ENCODE data around the gene CAPN3.
"Not testable (repeated sequence)": the region's sequence is repeated elsewhere in the genome, so short reads cannot be mapped to it uniquely, and the experiment has no call there.

Gene CAPN3

DNA sequence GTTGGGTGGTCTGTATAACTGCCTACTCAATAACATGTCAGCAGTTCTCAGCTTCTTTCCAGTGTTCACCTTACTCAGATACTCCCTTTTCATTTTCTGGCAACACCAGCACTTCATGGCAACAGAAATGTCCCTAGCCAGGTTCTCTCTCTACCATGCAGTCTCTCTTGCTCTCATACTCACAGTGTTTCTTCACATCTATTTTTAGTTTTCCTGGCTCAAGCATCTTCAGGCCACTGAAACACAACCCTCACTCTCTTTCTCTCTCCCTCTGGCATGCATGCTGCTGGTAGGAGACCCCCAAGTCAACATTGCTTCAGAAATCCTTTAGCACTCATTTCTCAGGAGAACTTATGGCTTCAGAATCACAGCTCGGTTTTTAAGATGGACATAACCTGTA, at the start of gene CAPN3:
TSS of gene CAPN3 (plus strand) at position 253 of the 400 bp plus-strand sequence. CDS start 305 bp downstream, outside the sequence.
- no peak for DNase-seq

DNA sequence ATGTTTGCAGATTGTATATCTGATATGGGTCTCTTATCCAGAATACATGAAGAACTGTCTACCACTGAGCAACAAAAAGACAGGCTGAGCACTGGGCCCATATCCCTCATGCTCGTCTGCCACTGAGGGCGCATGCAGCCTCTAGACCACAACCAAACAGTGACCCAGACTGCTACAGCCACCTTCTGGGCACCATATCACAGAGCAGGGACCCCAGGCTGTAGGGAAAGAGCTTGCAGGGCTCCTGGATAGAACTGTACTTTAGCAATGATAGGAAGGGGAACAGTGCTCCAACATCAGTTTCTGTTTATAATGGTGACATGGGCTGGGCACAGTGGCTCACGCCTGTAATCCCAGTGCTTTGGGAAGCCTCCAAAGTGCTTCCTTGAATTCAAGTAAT, 45.8 kb upstream of the CAPN3 start:
- DNase-seq = no peak

DNA sequence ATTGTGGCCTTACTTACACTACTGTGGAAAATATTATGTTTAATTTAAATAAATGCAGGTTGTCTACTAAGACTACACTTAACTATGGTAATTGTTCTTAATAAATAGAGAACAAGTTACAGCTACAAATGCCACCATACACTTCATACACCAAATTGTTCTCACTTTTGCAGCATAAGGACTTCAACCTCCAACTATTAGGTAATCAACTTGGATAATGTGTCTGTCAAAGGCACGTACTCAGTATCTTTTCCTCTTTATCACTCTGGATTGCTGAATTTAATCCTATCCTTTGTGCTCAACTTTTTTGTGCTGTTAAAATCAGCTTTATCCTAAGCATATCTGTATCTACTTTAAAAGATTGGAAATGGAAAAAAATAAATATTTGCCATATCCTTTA, 44.5 kb upstream of the CAPN3 start:
- no peak for DNase-seq

DNA sequence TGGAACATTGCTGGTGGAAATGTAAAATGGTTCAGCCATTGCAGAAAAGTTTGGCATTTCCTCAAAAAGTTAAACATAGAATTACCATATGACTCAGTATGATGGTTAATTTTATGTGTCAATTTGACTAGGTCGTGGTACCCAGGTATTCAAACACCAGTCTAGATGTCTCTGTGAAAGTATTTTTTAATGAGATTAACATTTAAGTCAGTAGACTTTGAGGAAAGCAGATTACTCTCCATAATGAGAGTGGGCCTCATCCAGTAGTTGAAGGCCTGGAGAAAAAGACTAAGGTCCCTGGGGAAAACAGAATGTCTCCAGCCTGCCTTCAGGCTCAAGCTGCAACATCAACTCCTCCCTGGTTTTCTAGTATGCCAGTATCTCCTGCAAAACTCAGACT, 43.8 kb upstream of the CAPN3 start:
- DNase-seq = no peak

GRCh38 chr15:42316282-42316805, 43.0 kb upstream of the CAPN3 start:
- not testable (repeated sequence) for DNase-seq

DNA sequence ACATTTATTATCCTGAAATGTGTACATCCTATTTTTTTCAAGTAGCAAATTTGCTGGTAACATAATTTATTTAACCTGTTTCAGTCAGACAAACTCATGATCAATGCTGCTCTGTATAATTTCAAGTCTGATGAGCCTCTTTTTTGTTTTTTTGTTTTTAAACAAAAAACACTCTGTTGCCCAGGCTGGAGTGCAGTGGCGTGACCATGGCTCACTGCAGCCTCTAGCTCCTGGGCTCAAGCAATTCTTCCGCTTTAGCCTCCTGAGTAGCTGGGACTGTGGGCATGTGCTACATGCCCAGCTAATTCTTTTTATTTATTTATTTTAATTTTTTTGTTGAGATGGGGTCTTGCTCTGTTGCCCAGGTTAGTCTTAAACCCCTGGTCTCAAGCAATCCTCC, 40.1 kb upstream of the CAPN3 start:
- no peak for DNase-seq

DNA sequence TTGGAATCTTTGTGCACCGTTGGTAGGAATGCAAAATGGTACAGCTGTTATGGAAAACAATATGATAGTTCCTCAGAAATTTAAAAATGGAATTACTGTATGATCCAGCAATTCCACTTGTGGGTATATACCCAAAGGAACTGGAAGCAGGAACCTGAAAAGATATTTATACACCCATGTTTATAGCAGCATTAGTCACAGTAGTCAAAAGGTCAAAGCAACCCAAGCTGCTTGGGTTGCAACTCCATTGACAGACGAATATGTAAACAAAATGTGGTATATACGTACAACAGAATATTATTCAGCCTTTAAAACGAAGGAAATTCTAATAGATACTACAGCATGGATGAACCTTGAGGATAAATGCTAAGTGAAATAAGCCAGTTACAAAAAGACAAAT, 35.0 kb upstream of the CAPN3 start:
- no peak for DNase-seq

- no peak for DNase-seq
Measured at GRCh38 chr15:42329161-42329560, 30.1 kb upstream of the CAPN3 start.

- no peak for DNase-seq
Measured at GRCh38 chr15:42329992-42330391, 29.3 kb upstream of the CAPN3 start.

GRCh38 chr15:42331235-42331634, 28.1 kb upstream of the CAPN3 start:
- no peak for DNase-seq

DNA sequence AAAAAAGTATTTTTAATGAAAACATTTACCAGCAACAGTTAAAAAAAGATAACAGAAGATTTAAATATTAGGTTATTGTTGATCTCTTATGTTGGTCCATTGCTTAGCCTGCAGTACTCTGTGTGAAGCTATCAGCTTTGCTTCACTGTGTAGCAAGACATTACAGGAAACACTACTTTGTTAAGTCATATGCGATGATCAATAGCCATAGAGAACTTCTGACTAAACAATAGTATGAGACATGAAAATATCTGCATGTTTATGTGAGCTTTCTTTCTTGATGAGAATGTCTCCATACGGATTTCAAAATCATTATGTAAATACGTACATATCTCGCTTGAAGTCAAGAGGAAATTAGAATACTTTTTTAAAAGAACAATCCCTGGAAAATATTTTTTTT, 27.0 kb upstream of the CAPN3 start:
- no peak for DNase-seq

DNA sequence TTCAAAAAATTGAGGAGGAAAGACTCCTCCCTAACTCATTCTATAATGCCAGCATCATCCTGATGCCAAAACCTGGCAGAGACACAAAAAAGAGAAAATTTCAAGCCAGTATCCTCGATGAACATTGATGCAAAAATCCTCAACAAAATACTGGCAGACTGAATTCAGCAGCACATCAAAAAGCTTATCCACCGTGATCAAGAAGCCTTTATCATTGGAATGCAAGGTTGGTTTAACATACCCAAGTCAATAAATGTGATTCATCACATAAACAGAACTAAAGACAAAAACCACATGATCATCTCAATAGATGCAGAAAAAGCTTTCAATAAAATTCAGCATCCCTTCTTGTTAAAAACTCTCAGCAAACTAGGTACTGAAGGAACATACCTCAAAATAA, 24.2 kb upstream of the CAPN3 start:
- no peak for DNase-seq

DNA sequence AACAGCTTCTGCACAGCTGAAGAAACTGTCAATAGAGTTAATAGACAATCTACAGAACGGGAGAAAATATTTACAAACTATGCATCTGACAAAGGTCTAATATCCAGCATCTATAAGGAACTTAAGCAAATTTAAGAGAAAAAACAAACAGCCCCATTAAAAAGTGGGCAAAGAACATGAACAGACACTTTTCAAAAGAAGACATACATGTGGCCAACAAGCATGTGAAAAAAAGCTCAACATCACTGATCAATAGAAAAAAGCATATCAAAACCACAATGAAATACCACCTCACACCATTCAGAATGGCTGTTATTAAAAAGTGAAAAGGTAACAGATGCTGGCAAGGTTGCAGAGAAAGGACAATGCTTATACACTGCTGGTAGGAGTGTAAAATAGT, 22.7 kb upstream of the CAPN3 start:
- DNase-seq = not testable (repeated sequence)

DNA sequence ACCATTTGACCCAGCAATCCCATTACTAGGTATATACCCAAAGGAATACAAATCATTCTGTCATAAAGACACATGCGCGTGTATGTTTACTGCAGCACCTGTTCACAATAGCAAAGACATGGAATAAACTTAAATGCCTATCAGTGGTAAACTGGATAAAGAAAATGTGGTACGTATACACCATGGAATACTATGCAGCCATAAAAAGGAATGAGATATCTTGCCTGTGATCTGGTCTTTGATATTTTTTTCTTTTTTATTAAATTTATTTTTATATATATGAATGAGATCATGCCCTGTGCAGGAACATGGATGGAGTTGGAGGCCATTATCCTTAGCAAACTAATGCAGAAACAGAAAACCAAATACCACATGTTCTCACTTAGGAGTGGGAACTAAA, 22.2 kb upstream of the CAPN3 start:
- DNase-seq = not testable (repeated sequence)

DNA sequence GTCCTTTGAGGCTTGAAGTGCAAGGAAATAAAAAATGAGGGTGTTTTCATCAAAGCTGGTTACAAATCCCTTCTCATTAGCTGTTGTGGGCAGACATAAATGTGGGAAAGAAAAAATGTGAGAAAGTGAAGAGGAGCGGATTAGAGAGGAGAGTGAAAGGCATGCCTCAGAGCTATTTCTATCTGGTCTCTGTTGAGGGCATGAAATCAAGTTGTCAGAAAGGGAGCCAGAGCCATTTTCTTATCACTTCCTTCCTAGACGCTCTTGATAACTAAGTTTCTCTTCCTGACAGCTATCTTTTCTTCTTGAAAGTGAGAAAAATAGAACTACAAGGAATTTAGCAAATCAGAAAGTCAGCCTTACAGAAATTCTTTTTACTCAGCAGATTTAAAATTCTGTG, 20.8 kb upstream of the CAPN3 start:
- DNase-seq = no peak

GRCh38 chr15:42343596-42344232, 15.6 kb upstream of the CAPN3 start:
- DNase-seq = no peak

DNA sequence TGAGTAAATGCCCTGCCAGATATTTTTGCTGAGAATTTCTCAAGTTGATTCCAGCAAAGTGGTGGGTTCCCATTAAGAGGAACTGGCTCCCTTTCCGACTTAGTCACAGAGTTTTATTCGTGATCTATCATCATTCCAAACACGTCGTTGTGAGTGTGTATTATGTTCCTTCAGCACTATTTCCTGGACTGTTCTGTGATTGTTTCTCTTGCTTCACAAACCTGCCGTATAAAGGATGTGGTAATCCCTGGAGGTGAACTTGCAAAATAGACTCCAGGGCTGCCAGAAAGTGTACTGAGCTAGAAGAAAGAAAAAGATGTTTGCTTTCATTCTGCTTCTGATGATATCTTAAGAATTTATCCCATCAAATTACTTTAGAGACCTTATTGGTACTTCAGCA, 14.5 kb upstream of the CAPN3 start:
- DNase-seq = no peak

- no peak for DNase-seq
Measured at GRCh38 chr15:42345504-42345903, 13.8 kb upstream of the CAPN3 start.

GRCh38 chr15:42348083-42348482, 11.2 kb upstream of the CAPN3 start:
- DNase-seq = no peak

DNA sequence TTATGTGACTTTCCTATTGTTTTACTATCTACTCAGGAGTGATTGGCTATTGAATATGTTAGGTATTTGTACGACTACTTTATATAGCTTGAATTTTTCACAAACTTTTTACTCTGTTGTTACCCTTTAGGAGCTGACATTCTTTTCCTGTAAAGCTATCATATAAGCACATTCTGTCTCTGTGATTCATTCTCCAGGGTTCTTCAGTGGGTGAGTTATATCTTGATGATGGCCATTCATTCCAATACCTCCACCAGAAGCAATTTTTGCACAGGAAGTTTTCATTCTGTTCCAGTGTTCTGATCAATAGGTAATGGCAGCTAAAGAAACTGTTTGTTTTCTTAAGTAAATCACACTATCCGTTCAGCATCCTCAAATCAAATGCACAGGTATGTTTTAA, 10.1 kb upstream of the CAPN3 start:
- DNase-seq = no peak

DNA sequence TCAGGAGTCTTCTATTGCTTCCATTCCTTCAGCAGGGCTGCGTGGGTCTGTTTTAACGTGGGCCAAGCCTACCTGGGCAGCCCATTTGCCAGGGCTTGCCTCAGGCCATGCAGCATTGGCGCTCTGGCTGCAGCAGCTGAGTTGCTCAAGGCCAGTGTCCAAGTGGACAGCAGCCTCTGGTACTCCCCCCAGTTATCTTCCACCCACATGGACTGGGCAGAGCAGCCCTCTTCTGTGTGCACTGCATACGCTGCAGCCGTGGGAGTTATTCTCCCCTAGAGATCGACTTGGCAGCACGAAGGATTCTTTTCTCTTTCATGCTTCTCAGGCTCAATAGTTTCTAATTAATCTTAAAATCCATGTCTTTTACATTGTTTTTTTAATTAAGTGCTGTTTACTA, 6.9 kb upstream of the CAPN3 start:
- no peak for DNase-seq

- no peak for DNase-seq
Measured at GRCh38 chr15:42353061-42353460, 6.2 kb upstream of the CAPN3 start.

DNA sequence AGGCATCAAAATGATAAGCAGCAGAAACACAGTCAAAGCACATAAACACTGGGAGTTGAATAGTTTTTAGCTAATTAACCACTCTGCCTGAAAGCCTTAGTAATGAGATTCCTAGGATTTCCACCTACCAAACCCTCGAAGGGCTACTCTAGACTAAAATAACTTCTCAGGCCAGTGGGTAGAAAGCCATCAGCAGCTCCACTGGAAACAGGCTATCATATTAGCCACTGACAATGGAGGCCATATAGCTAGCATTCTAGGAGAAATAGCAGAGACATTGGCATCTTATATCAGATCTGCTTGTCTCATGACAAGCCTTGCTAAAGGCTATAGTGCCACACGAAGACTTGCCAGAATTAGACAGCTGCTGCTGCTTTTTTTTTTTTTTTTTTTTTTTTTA, 4.5 kb upstream of the CAPN3 start:
- DNase-seq = no peak

DNA sequence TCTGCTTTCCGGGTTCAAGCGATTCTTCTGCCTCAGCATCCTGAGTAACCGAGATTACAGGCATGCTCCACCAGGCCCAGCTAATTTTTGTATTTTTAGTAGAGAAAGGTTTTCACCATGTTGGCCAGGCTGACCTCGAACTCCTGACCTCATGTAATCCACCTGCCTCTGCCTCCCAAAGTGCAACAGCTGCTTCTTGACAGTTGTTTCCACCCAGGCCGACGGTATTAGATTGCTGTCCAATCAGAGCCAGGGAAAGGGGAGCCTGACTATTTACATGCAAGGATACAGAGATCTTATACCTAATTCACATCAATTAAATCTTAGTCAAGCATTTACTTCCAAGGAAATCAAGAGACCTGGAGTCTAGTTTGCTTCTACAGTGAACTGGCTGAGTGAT, 4.0 kb upstream of the CAPN3 start:
- DNase-seq = no peak

- DNase-seq = no peak
Measured at GRCh38 chr15:42356851-42357250, 2.5 kb upstream of the CAPN3 start.
